GM12873 (cell line): ENCODE results near the gene RNF40.

Source experiments
- CTCF ChIP-seq: IDR thresholded peaks from 2 replicates; pipeline ENCODE4 v1.5.1; 2012; ENCODE audit warnings: low read depth, mild to moderate bottlenecking, moderate library complexity, low read length, control low read depth; ENCODE audit not compliant: insufficient read depth; ENCODE audit errors: missing control alignments

The RNF40 gene

GRCh38 chr16:30782486-30783279 is 20.6 kb downstream of the RNF40 start:
- no peak for TF ChIP-seq CTCF

- no peak for TF ChIP-seq CTCF
Measured at GRCh38 chr16:30783280-30784109, 21.4 kb downstream of the RNF40 start.

GRCh38 chr16:30784215-30784614 is 22.1 kb downstream of the RNF40 start:
- TF ChIP-seq CTCF, result no peak

- TF ChIP-seq CTCF, result no peak
Measured at GRCh38 chr16:30785126-30786106, 23.3 kb downstream of the RNF40 start.

- no peak for TF ChIP-seq CTCF
Measured at GRCh38 chr16:30786115-30786935, 24.2 kb downstream of the RNF40 start.

GRCh38 chr16:30786936-30787612 is 25.0 kb downstream of the RNF40 start, which contains the start of gene ZNF629:
Gene ZNF629 (minus strand): TSS chr16:30787205. CDS start chr16:30784482, 2,723 bp downstream.
- no peak for TF ChIP-seq CTCF
